HFFc6 (cell line): ENCODE results near the gene NHEJ1. TPM values are rescaled to one million over a fixed set of nuclear protein-coding genes. Genes with fewer than 3 reads are reported as not detected.
A peak's percentile ranks its signal among the peaks of the same experiment; 100 is the strongest.

Experiments
- DNase-seq: peaks from one replicate; pipeline ENCODE4 v3.0.0-alpha.2; 2018
- H3K27ac Mint-ChIP-seq: 2 replicates; pipeline ENCODE4 v1.8.0; 2020; ENCODE audit warnings: mild to moderate bottlenecking, mixed read lengths
- H3K27me3 Mint-ChIP-seq: 2 replicates; pipeline ENCODE4 v1.8.0; 2021; ENCODE audit warnings: mild to moderate bottlenecking, moderate library complexity, mixed read lengths; ENCODE audit not compliant: insufficient read depth
- H3K36me3 Mint-ChIP-seq: 2 replicates; pipeline ENCODE4 v1.8.0; 2021; ENCODE audit warnings: low read depth, mixed read lengths
- H3K4me1 Mint-ChIP-seq: 2 replicates; pipeline ENCODE4 v1.8.0; 2020; ENCODE audit warnings: low read depth, mixed read lengths
- H3K4me3 Mint-ChIP-seq: 2 replicates; pipeline ENCODE4 v1.8.0; 2020; ENCODE audit warnings: mild to moderate bottlenecking, moderate library complexity, mixed read lengths
- H3K9me3 Mint-ChIP-seq: 2 replicates; pipeline ENCODE4 v1.8.0; 2020; ENCODE audit warnings: mild to moderate bottlenecking, mixed read lengths
- total RNA-seq, 6 experiments: library from RNA; stranded (reverse); fragmentation: NEBNext Ultra II Directional; extraction: Animal tissue kit (Norgen Biotek cat#: 25700); gene quantifications; 2 replicates in 1 of 6; 3 replicates in 5 of 6; pipeline ENCODE4 v1.2.3, GENCODE V29; 2021
- TF ChIP-seq, protein P1 (sequence below): fragments of 200-600 bp; sonication (generic); IDR thresholded peaks from 2 replicates; pipeline ENCODE4 v1.5.0; 2021; ENCODE audit warnings: antibody characterized with exemption, mild to moderate bottlenecking

Gene NHEJ1
- total RNA-seq, 6 experiments from 2014 or later: 12.0 to 16.6 (median 14.1) TPM

DNA sequence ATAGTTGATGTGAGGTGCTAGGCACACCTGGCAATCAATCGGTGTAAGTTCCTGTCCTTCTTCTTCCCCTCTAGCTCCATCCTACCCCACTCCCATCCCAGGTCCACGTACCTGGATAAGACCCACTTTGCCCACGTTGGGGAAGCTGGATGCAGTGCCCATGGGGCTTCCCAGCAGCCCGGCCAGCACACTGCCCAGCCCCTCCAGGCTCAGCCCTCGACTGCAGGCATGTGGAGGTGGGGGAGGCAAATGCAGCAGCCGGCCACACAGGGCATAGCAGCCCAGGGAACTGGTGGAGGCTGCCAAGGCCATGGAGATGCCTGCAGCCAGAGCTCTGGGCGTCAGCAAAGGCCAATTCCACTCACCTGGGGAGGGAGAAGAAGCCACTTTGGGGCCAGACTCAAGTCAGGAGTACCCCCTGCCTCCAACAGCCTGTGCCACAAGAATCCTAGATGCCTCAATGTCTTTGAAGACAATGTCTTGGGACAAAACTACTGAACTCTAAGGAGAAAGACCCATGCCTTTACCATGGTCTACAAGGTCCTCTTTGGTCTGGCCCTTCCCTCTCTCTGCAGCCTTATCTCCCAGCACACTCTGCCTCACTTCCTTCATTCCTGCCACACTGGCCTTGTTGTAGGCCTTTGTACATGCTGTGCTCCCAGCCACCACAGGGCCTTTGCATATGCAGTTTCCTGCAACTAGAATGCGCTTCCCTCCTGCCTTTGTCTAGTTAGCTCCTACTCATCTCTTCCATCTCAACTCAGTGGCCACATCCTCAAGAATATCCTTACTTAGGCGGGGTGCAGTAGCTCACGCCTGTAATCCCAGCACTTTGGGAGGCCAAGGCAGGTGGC, 4.7 kb upstream of the NHEJ1 start:
- 0 out of 2 replicates have a peak, but pooled peaks cover 5% of the 10 kb centered on the region for H3K36me3 Mint-ChIP-seq
- H3K27ac Mint-ChIP-seq: no peak overlapping the region
- no peaks in the 10 kb centered on the region; the same call in none of the 2 replicates for H3K27me3 Mint-ChIP-seq
- TF ChIP-seq, protein P1, sequence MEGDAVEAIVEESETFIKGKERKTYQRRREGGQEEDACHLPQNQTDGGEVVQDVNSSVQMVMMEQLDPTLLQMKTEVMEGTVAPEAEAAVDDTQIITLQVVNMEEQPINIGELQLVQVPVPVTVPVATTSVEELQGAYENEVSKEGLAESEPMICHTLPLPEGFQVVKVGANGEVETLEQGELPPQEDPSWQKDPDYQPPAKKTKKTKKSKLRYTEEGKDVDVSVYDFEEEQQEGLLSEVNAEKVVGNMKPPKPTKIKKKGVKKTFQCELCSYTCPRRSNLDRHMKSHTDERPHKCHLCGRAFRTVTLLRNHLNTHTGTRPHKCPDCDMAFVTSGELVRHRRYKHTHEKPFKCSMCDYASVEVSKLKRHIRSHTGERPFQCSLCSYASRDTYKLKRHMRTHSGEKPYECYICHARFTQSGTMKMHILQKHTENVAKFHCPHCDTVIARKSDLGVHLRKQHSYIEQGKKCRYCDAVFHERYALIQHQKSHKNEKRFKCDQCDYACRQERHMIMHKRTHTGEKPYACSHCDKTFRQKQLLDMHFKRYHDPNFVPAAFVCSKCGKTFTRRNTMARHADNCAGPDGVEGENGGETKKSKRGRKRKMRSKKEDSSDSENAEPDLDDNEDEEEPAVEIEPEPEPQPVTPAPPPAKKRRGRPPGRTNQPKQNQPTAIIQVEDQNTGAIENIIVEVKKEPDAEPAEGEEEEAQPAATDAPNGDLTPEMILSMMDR: no peak
- no peaks in the 10 kb centered on the region for H3K9me3 Mint-ChIP-seq
- H3K4me3 Mint-ChIP-seq: no peak overlapping the region
- H3K4me1 Mint-ChIP-seq: peaks cover 9% of the 10 kb centered on the region
- DNase-seq: no peak

DNA sequence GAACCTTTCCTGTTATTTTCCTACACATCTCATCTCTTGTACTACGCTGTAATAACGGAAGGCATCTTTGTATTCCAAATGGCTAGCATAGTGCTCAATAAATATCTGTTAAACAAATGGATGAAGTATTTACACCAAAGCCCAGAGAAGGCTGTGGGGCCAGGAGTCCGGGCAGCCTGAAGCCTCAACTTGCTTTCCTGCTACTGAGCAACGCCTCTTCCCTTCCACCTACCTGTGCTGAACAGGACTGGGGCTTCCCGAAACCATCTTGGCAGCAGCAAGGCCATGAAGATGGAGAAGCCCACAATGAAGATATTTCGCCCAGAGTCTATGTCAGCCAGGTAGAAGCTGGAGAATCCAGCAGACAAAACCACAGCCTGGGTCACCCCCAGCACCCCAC, 2.5 kb upstream of the NHEJ1 start:
- Mint-ChIP-seq H3K9me3 (no peaks in the 10 kb centered on the region), H3K27ac (no peak overlapping the region), H3K4me1 (peaks cover 30% of the 10 kb centered on the region), H3K36me3 (0 out of 2 replicates have a peak, but pooled peaks cover 5% of the 10 kb centered on the region), H3K27me3 (no peaks in the 10 kb centered on the region; the same call in none of the 2 replicates), H3K4me3 (no peak overlapping the region)
- DNase-seq: no peak
- TF ChIP-seq, protein P1: no peak

DNA sequence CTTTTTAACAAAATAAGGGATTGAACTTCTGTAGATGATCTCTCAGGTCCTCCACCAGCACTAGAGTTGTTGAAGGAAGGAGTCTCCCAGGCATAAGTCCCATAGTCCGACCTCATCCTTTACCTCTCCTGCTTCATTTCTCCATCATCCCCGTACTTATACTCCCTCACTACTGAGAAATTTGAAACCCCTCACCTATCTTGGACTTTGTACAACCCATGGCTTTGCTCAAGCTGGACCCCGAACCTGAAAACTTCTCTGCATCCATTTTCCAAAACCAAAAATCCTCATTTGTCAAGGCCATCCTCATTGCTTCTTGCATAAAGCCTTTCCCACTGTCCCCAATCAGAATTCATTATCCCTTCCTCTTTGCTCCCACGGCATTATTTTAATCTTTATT, 482 bp upstream of the NHEJ1 start:
- no peaks in the 10 kb centered on the region for H3K9me3 Mint-ChIP-seq
- H3K27ac Mint-ChIP-seq: peak overlapping the region; percentile 92

DNA sequence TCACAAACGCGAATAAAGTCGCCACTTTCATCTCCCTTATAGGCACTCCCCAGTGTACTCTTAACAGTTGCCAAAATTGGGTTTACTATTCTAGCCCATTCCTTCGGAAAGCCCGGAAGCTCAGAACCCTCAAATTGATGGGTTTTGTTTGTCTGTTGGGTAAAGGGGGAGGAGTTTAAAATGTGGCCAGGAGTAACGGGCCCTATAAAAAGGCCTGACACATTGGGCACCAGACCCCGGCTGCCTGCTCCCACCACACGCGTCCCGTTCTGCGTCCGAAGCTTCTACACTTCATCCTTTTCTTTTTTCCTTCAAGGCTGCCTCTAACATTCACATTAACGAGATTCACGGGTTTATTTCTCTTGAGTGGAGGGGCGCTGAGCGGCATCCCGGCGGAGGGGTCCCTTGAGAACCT, 837 bp downstream of the NHEJ1 start:
- peak overlapping the region; percentile 93 for H3K4me3 Mint-ChIP-seq
- peak overlapping the region; percentile 92 for H3K27ac Mint-ChIP-seq
- no peak for DNase-seq
- H3K4me1 Mint-ChIP-seq: peaks cover 46% of the 10 kb centered on the region
- H3K9me3 Mint-ChIP-seq: no peaks in the 10 kb centered on the region
- H3K36me3 Mint-ChIP-seq: peaks cover 5% of the 10 kb centered on the region; the same call in 1 of the 2 replicates
- no peaks in the 10 kb centered on the region; the same call in none of the 2 replicates for H3K27me3 Mint-ChIP-seq
- TF ChIP-seq, protein P1: no peak

More for the DNA sequence above, 482 bp upstream of the NHEJ1 start:
- TF ChIP-seq, protein P1: no peak
- peak overlapping the region; percentile 93 for H3K4me3 Mint-ChIP-seq
- no peaks in the 10 kb centered on the region; the same call in none of the 2 replicates for H3K27me3 Mint-ChIP-seq
- no peak for DNase-seq
- H3K4me1 Mint-ChIP-seq: peaks cover 46% of the 10 kb centered on the region
- peaks cover 10% of the 10 kb centered on the region; the same call in 1 of the 2 replicates for H3K36me3 Mint-ChIP-seq

DNA sequence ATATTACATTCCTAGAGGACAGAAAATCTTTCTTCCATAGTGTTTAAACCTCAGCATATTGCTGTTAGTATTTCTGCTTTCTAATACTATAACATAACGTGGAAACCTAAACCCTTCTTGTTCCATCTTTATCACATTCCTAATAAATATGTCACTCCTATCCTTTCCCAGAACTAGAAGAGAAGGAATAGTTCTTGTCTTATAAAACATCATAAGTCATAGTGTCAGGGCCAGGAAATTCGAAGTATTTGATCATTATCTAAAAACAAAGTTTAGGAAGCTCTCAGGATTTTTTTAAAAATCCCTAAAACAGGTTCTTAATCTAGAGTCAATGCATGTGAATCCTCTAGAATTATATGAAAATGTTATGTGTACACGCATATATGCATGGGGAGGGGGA, 2.0 kb downstream of the NHEJ1 start:
- H3K9me3 Mint-ChIP-seq: no peaks in the 10 kb centered on the region
- H3K4me3 Mint-ChIP-seq: peak overlapping the region; percentile 57
- peak overlapping the region; percentile 25; the same call in 1 of the 2 replicates for H3K27ac Mint-ChIP-seq
- TF ChIP-seq, protein P1: no peak
- H3K27me3 Mint-ChIP-seq: no peaks in the 10 kb centered on the region; the same call in none of the 2 replicates
- H3K36me3 Mint-ChIP-seq: peaks cover 5% of the 10 kb centered on the region; the same call in 1 of the 2 replicates
- peaks cover 55% of the 10 kb centered on the region for H3K4me1 Mint-ChIP-seq
- DNase-seq: peak; percentile 35
